CD14-positive monocyte (primary cell): Measurements from ENCODE around the gene SCUBE3. TPM values are rescaled to one million over a fixed set of nuclear protein-coding genes. Genes with fewer than 3 reads are reported as not detected.

ENCODE experiments used
- DNase-seq, 3 donors: peaks; one replicate each; pipeline ENCODE4 v3.0.0-alpha.2; 2011 to 2022
- H2AFZ ChIP-seq: 2 replicates; pipeline ENCODE4 v1.6.0; 2012; ENCODE audit warnings: mild to moderate bottlenecking, low read depth, low read length, inconsistent platforms; ENCODE audit not compliant: insufficient read depth, poor library complexity, severe bottlenecking
- H3K27ac ChIP-seq, 2 donors: 1 replicate in 1 of 2; 2 replicates in 1 of 2; pipeline ENCODE4 v1.5.1; 2012 to 2013; ENCODE audit warnings: low read length in 2 of 2, control low read depth in 1 of 2, inconsistent platforms in 1 of 2, low read depth in 1 of 2, mild to moderate bottlenecking in 1 of 2
- H3K27me3 ChIP-seq, 2 donors: one replicate each; pipeline versions ENCODE4 v1.6.0 to v1.6.1; 2011 to 2013; ENCODE audit warnings: low read length in 2 of 2; ENCODE audit not compliant: control insufficient read depth in 2 of 2, insufficient read depth in 2 of 2
- H3K36me3 ChIP-seq, 2 donors: replicated peaks in 1 of 2; 1 replicate in 1 of 2; 2 replicates in 1 of 2; pipeline versions ENCODE4 v1.5.1 to v1.6.1; 2012 to 2013; ENCODE audit warnings: low read length in 2 of 2, control low read depth in 1 of 2, inconsistent platforms in 1 of 2, mild to moderate bottlenecking in 1 of 2; ENCODE audit not compliant: insufficient read depth in 2 of 2, control insufficient read depth in 1 of 2
- H3K4me1 ChIP-seq, 2 donors: 1 replicate in 1 of 2; 2 replicates in 1 of 2; pipeline versions ENCODE4 v1.5.1 to v1.6.1; 2012 to 2013; ENCODE audit warnings: low read length in 2 of 2, control low read depth in 1 of 2, inconsistent platforms in 1 of 2, mild to moderate bottlenecking in 1 of 2, moderate library complexity in 1 of 2; ENCODE audit not compliant: insufficient read depth in 2 of 2, control insufficient read depth in 1 of 2
- H3K4me2 ChIP-seq: replicated peaks from 2 replicates; pipeline ENCODE3; 2012; ENCODE audit warnings: low read length, moderate library complexity, mild to moderate bottlenecking; ENCODE audit not compliant: poor library complexity, severe bottlenecking; ENCODE audit errors: extremely low read depth
- H3K4me3 ChIP-seq, 3 experiments: fragments of 200-600 bp in 1 of 3; sonication (generic) in 1 of 3; replicated peaks in 1 of 3; 1 replicate in 2 of 3; 2 replicates in 1 of 3; pipeline ENCODE4 v1.5.1; 2011 to 2013; ENCODE audit warnings: low read length in 3 of 3, mild to moderate bottlenecking in 3 of 3, control low read depth in 2 of 3, low read depth in 2 of 3, inconsistent platforms in 1 of 3, moderate library complexity in 1 of 3
- H3K79me2 ChIP-seq: 2 replicates; pipeline ENCODE4 v1.6.0; 2012; ENCODE audit warnings: mild to moderate bottlenecking, control low read depth, inconsistent platforms, low read length, moderate library complexity; ENCODE audit not compliant: insufficient read depth
- H3K9ac ChIP-seq: 2 replicates; pipeline ENCODE4 v1.6.0; 2017; ENCODE audit warnings: low read length, mild to moderate bottlenecking; ENCODE audit not compliant: insufficient read depth, poor library complexity, severe bottlenecking
- H3K9me3 ChIP-seq, 2 donors: replicated peaks in 1 of 2; 1 replicate in 1 of 2; 2 replicates in 1 of 2; pipeline versions ENCODE4 v1.5.1 to v1.6.1; 2012 to 2013; ENCODE audit warnings: low read length in 2 of 2, control low read depth in 1 of 2; ENCODE audit not compliant: control insufficient read depth in 1 of 2, insufficient read depth in 1 of 2
- H4K20me1 ChIP-seq: 2 replicates; pipeline ENCODE4 v1.6.0; 2012; ENCODE audit warnings: mild to moderate bottlenecking, low read length, control low read depth, moderate library complexity; ENCODE audit not compliant: insufficient read depth
- H3K27ac Mint-ChIP-seq, 7 donors: one replicate each; pipeline ENCODE4 v1.8.0; 2020; ENCODE audit warnings: mild to moderate bottlenecking in 7 of 7, mixed read lengths in 7 of 7, moderate library complexity in 6 of 7, inconsistent platforms in 2 of 7
- H3K27me3 Mint-ChIP-seq, 3 donors: one replicate each; pipeline ENCODE4 v1.8.0; 2021 to 2022; ENCODE audit warnings: low read depth in 3 of 3, mild to moderate bottlenecking in 3 of 3, mixed read lengths in 3 of 3, moderate library complexity in 3 of 3, inconsistent platforms in 1 of 3
- H3K36me3 Mint-ChIP-seq, 2 donors: one replicate each; pipeline ENCODE4 v1.8.0; 2020; ENCODE audit warnings: mixed read lengths in 2 of 2, inconsistent platforms in 1 of 2, mild to moderate bottlenecking in 1 of 2
- H3K4me1 Mint-ChIP-seq: one replicate; pipeline ENCODE4 v1.8.0; 2020; ENCODE audit warnings: mild to moderate bottlenecking, mixed read lengths
- H3K4me3 Mint-ChIP-seq, 2 donors: one replicate each; pipeline ENCODE4 v1.8.0; 2020; ENCODE audit warnings: mild to moderate bottlenecking in 2 of 2, mixed read lengths in 2 of 2, moderate library complexity in 1 of 2
- H3K9me3 Mint-ChIP-seq, 7 donors: one replicate each; pipeline ENCODE4 v1.8.0; 2020 to 2022; ENCODE audit warnings: mixed read lengths in 7 of 7, mild to moderate bottlenecking in 6 of 7, moderate library complexity in 6 of 7, inconsistent platforms in 2 of 7
- CTCF ChIP-seq: fragments of 200-600 bp; IDR thresholded peaks from one replicate; pipeline ENCODE4 v1.8.0; 2022; ENCODE audit warnings: antibody characterized with exemption, mild to moderate bottlenecking
- WGBS: methylation state at CpG from one replicate; pipeline ENCODE4 v1.1.5; 2013; ENCODE audit warnings: missing lambda C conversion rate; ENCODE audit not compliant: insufficient coverage; 5-methylcytosine and 5-hydroxymethylcytosine counted together
- intact Hi-C, 2 donors: fragments of 100-400 bp; cut with micrococcal nuclease; formaldehyde crosslinking; loops; one replicate each; pipeline versions ENCODE4 v1.15.0 to v1.15.1; 2023
- polyA plus RNA-seq, 3 donors: library from polyadenylated mRNA; depleted of rRNA in 1 of 3; unstranded in 2 of 3; stranded (reverse) in 1 of 3; fragments of 300-500 nt in 2 of 3; fragments of >200 nt in 1 of 3; fragmentation: Illumina TruSeq in 2 of 3; gene quantifications; 1 replicate in 2 of 3; 2 replicates in 1 of 3; pipeline ENCODE4 v1.2.3, GENCODE V29; 2012 to 2021

The SCUBE3 gene
- polyA plus RNA-seq, 3 donors: not detected

GRCh38 chr6:35194390-35194789 is 19.4 kb upstream of the SCUBE3 start:
- no peak overlapping the region for H3K4me2 ChIP-seq
- H3K4me1 ChIP-seq: no peaks in the 10 kb centered on the region
- peaks cover 0 to 9% (median 0%) of the 10 kb centered on the region in 7 donors for H3K9me3 Mint-ChIP-seq
- no peaks in the 10 kb centered on the region for H3K4me1 Mint-ChIP-seq
- peaks cover 7 to 25% (median 18%) of the 10 kb centered on the region in 3 donors for H3K27me3 Mint-ChIP-seq
- no peaks in the 10 kb centered on the region for H3K79me2 ChIP-seq
- H3K36me3 ChIP-seq: no peaks in the 10 kb centered on the region
- no peaks in the 10 kb centered on the region for H3K9me3 ChIP-seq
- no peak for TF ChIP-seq CTCF
- no peak for DNase-seq
- no peak overlapping the region for H3K27ac ChIP-seq
- WGBS: no CpG with 5 or more reads among the region's 5 CpGs
- no peak overlapping the region for H2AFZ ChIP-seq
- intact Hi-C loops: no loop called here
- H4K20me1 ChIP-seq: no peaks in the 10 kb centered on the region
- no peak overlapping the region for H3K27ac Mint-ChIP-seq
- H3K27me3 ChIP-seq: peaks cover 2 to 4% of the 10 kb centered on the region in 2 donors
- H3K36me3 Mint-ChIP-seq: no peaks in the 10 kb centered on the region
- H3K4me3 Mint-ChIP-seq: no peak overlapping the region
- H3K4me3 ChIP-seq: no peak overlapping the region
- H3K9ac ChIP-seq: no peak overlapping the region

- H3K79me2 ChIP-seq: no peaks in the 10 kb centered on the region
- Mint-ChIP-seq H3K9me3 (peaks cover 0 to 9% (median 0%) of the 10 kb centered on the region in 7 donors), H3K27me3 (peaks cover 7 to 25% (median 20%) of the 10 kb centered on the region in 3 donors), H3K4me3 (no peak overlapping the region), H3K27ac (no peak overlapping the region), H3K36me3 (no peaks in the 10 kb centered on the region), H3K4me1 (no peaks in the 10 kb centered on the region)
- no peak for TF ChIP-seq CTCF
- no peak overlapping the region for H3K4me3 ChIP-seq
- peaks cover 2 to 4% of the 10 kb centered on the region in 2 donors for H3K27me3 ChIP-seq
- H3K36me3 ChIP-seq: no peaks in the 10 kb centered on the region
- WGBS: 86% methylated on average over 1 of the region's 3 CpGs
- H3K4me2 ChIP-seq: no peak overlapping the region
- H3K27ac ChIP-seq: no peak overlapping the region
- H2AFZ ChIP-seq: no peak overlapping the region
- H3K4me1 ChIP-seq: no peaks in the 10 kb centered on the region
- intact Hi-C loops: no loop called here
- H4K20me1 ChIP-seq: no peaks in the 10 kb centered on the region
- H3K9me3 ChIP-seq: no peaks in the 10 kb centered on the region
- DNase-seq: no peak
- no peak overlapping the region for H3K9ac ChIP-seq
These were observed 18.5 kb upstream of the SCUBE3 start for GRCh38 chr6:35195120-35195780.
